T-helper 2 cell treated with Interferon-gamma antibody and Interleukin-4, amounts not matched to agents 5 μg/mL and 100 μg/mL, for 36 hours (primary cell): ENCODE measurements around the gene CMSS1.

Experiments used
- DNase-seq: peaks from one replicate; pipeline ENCODE4 v3.0.0; 2021; ENCODE audit warnings: low spot score
- H3K27ac Mint-ChIP-seq: one replicate; pipeline ENCODE4 v1.8.0; 2021; ENCODE audit warnings: mild to moderate bottlenecking, mixed read lengths
- H3K27me3 Mint-ChIP-seq: one replicate; pipeline ENCODE4 v1.8.0; 2021; ENCODE audit warnings: low read depth, mixed read lengths
- H3K36me3 Mint-ChIP-seq: one replicate; pipeline ENCODE4 v1.8.0; 2021; ENCODE audit warnings: low read depth, mixed read lengths
- H3K4me1 Mint-ChIP-seq: one replicate; pipeline ENCODE4 v1.8.0; 2021; ENCODE audit warnings: low read depth, mixed read lengths
- H3K4me3 Mint-ChIP-seq: one replicate; pipeline ENCODE4 v1.8.0; 2022; ENCODE audit warnings: mild to moderate bottlenecking, moderate library complexity, mixed read lengths
- H3K9me3 Mint-ChIP-seq: one replicate; pipeline ENCODE4 v1.8.0; 2021; ENCODE audit warnings: mixed read lengths

The CMSS1 gene

GRCh38 chr3:99900248-99900647, 82.6 kb downstream of the CMSS1 start:
- no peak overlapping the region for H3K4me3 Mint-ChIP-seq
- no peaks in the 10 kb centered on the region for H3K27me3 Mint-ChIP-seq
- peaks cover 4% of the 10 kb centered on the region for H3K36me3 Mint-ChIP-seq
- H3K27ac Mint-ChIP-seq, result no peak overlapping the region
- peaks cover 35% of the 10 kb centered on the region for H3K4me1 Mint-ChIP-seq
- no peaks in the 10 kb centered on the region for H3K9me3 Mint-ChIP-seq
- DNase-seq, result no peak

- Mint-ChIP-seq H3K9me3 (no peaks in the 10 kb centered on the region), H3K36me3 (peaks cover 3% of the 10 kb centered on the region), H3K4me1 (peaks cover 29% of the 10 kb centered on the region), H3K27ac (no peak overlapping the region), H3K4me3 (no peak overlapping the region), H3K27me3 (no peaks in the 10 kb centered on the region)
- DNase-seq, result no peak
Measured at GRCh38 chr3:99901200-99901926, 83.7 kb downstream of the CMSS1 start.

GRCh38 chr3:99902091-99902490, 84.4 kb downstream of the CMSS1 start:
- Mint-ChIP-seq H3K4me3 (no peak overlapping the region), H3K4me1 (peaks cover 29% of the 10 kb centered on the region), H3K27me3 (no peaks in the 10 kb centered on the region), H3K36me3 (peaks cover 2% of the 10 kb centered on the region), H3K9me3 (no peaks in the 10 kb centered on the region), H3K27ac (no peak overlapping the region)
- no peak for DNase-seq

GRCh38 chr3:99903869-99904268, 86.2 kb downstream of the CMSS1 start:
- Mint-ChIP-seq H3K9me3 (no peaks in the 10 kb centered on the region), H3K36me3 (peaks cover 2% of the 10 kb centered on the region), H3K4me3 (no peak overlapping the region), H3K4me1 (peaks cover 27% of the 10 kb centered on the region), H3K27ac (no peak overlapping the region), H3K27me3 (no peaks in the 10 kb centered on the region)
- DNase-seq, result no peak

GRCh38 chr3:99907959-99908544, 90.4 kb downstream of the CMSS1 start:
- Mint-ChIP-seq H3K36me3 (peaks cover 3% of the 10 kb centered on the region), H3K9me3 (no peaks in the 10 kb centered on the region)
- no peak for DNase-seq

GRCh38 chr3:99909714-99910495, 92.2 kb downstream of the CMSS1 start:
- Mint-ChIP-seq H3K27ac (no peak overlapping the region), H3K27me3 (no peaks in the 10 kb centered on the region), H3K9me3 (no peaks in the 10 kb centered on the region), H3K4me1 (peaks cover under 1% of the 10 kb centered on the region), H3K36me3 (peaks cover 3% of the 10 kb centered on the region), H3K4me3 (no peak overlapping the region)
- no peak for DNase-seq

More at GRCh38 chr3:99907959-99908544, 90.4 kb downstream of the CMSS1 start:
- Mint-ChIP-seq H3K27ac (no peak overlapping the region), H3K27me3 (no peaks in the 10 kb centered on the region), H3K4me3 (no peak overlapping the region), H3K4me1 (peaks cover 13% of the 10 kb centered on the region)

GRCh38 chr3:99910752-99911290, 93.2 kb downstream of the CMSS1 start:
- no peaks in the 10 kb centered on the region for H3K4me1 Mint-ChIP-seq
- no peaks in the 10 kb centered on the region for H3K9me3 Mint-ChIP-seq
- no peak for DNase-seq
- peaks cover 3% of the 10 kb centered on the region for H3K36me3 Mint-ChIP-seq
- no peaks in the 10 kb centered on the region for H3K27me3 Mint-ChIP-seq
- H3K27ac Mint-ChIP-seq, result no peak overlapping the region
- no peak overlapping the region for H3K4me3 Mint-ChIP-seq

GRCh38 chr3:99911433-99911832, 93.8 kb downstream of the CMSS1 start:
- H3K36me3 Mint-ChIP-seq, result peaks cover 3% of the 10 kb centered on the region
- H3K4me1 Mint-ChIP-seq, result no peaks in the 10 kb centered on the region
- H3K27me3 Mint-ChIP-seq, result no peaks in the 10 kb centered on the region
- H3K4me3 Mint-ChIP-seq, result no peak overlapping the region
- DNase-seq, result no peak
- H3K27ac Mint-ChIP-seq, result no peak overlapping the region
- no peaks in the 10 kb centered on the region for H3K9me3 Mint-ChIP-seq

GRCh38 chr3:99915906-99916432, 98.3 kb downstream of the CMSS1 start:
- DNase-seq, result no peak
- H3K4me1 Mint-ChIP-seq, result peaks cover 6% of the 10 kb centered on the region
- no peak overlapping the region for H3K4me3 Mint-ChIP-seq
- peaks cover 3% of the 10 kb centered on the region for H3K36me3 Mint-ChIP-seq
- H3K27me3 Mint-ChIP-seq, result no peaks in the 10 kb centered on the region
- no peaks in the 10 kb centered on the region for H3K9me3 Mint-ChIP-seq
- H3K27ac Mint-ChIP-seq, result no peak overlapping the region

GRCh38 chr3:99918715-99919114, 101.1 kb downstream of the CMSS1 start:
- no peak overlapping the region for H3K27ac Mint-ChIP-seq
- no peak overlapping the region for H3K4me3 Mint-ChIP-seq
- DNase-seq, result no peak
- peaks cover 16% of the 10 kb centered on the region for H3K4me1 Mint-ChIP-seq
- H3K36me3 Mint-ChIP-seq, result peaks cover 4% of the 10 kb centered on the region
- peaks cover 8% of the 10 kb centered on the region for H3K9me3 Mint-ChIP-seq
- H3K27me3 Mint-ChIP-seq, result no peaks in the 10 kb centered on the region

- Mint-ChIP-seq H3K36me3 (peaks cover 4% of the 10 kb centered on the region), H3K27ac (no peak overlapping the region), H3K9me3 (peaks cover 8% of the 10 kb centered on the region), H3K4me1 (peaks cover 16% of the 10 kb centered on the region), H3K4me3 (no peak overlapping the region), H3K27me3 (no peaks in the 10 kb centered on the region)
- no peak for DNase-seq
Measured at GRCh38 chr3:99919694-99920093, 102.0 kb downstream of the CMSS1 start.

- Mint-ChIP-seq H3K9me3 (peaks cover 8% of the 10 kb centered on the region), H3K4me1 (peaks cover 16% of the 10 kb centered on the region), H3K27me3 (no peaks in the 10 kb centered on the region), H3K27ac (peak overlapping the region; percentile 34), H3K36me3 (peaks cover 4% of the 10 kb centered on the region), H3K4me3 (no peak overlapping the region)
- no peak for DNase-seq
Measured at GRCh38 chr3:99920481-99921376, 103.1 kb downstream of the CMSS1 start.

GRCh38 chr3:99921377-99921695, 103.7 kb downstream of the CMSS1 start:
- Mint-ChIP-seq H3K36me3 (peaks cover 4% of the 10 kb centered on the region), H3K27ac (no peak overlapping the region), H3K27me3 (no peaks in the 10 kb centered on the region), H3K9me3 (peaks cover 8% of the 10 kb centered on the region), H3K4me3 (no peak overlapping the region), H3K4me1 (peaks cover 16% of the 10 kb centered on the region)
- no peak for DNase-seq
